MM.1S (cell line): ENCODE results near the gene DUS2.

Source experiments
- CTCF ChIP-seq: fragments of 300-600 bp; sonication (generic); IDR thresholded peaks from 2 replicates; pipeline ENCODE4 v1.5.1; 2016; ENCODE audit warnings: antibody characterized with exemption, low read length, mixed read lengths
- EZH2 ChIP-seq: fragments of 300-600 bp; sonication (generic); optimal IDR thresholded peaks from 2 replicates; pipeline ENCODE3; 2017; ENCODE audit warnings: low read depth, mild to moderate bottlenecking, antibody characterized with exemption, low read length, mixed read lengths
- EZH2phosphoT487 ChIP-seq: fragments of 300-600 bp; sonication (generic); IDR thresholded peaks from 2 replicates; pipeline ENCODE4 v1.6.1; 2018; ENCODE audit warnings: antibody characterized with exemption, low read length

GRCh38 chr16:68090533-68090932 lies 67.4 kb downstream of the DUS2 start:
- TF ChIP-seq CTCF, result no peak
- TF ChIP-seq EZH2, result no peak
- no peak for TF ChIP-seq EZH2phosphoT487
